Right lobe of liver (tissue), 4 donors: ENCODE measurements around the gene PIK3C2A.

Experiments used
- CTCF ChIP-seq, 4 donors: fragments of 200-600 bp in 3 of 4; fragments of 450-650 bp in 1 of 4; IDR thresholded peaks; one replicate each; pipeline versions ENCODE4 v1.5.1 to v1.8.0; 2016 to 2022; ENCODE audit warnings: antibody characterized with exemption in 4 of 4, mild to moderate bottlenecking in 2 of 4
- POLR2A ChIP-seq: fragments of 450-650 bp; IDR thresholded peaks from one replicate; pipeline ENCODE4 v1.6.1; 2017; ENCODE audit warnings: antibody characterized with exemption, mild to moderate bottlenecking
- donor health status: DM: no; HTN: no; CAD: no.
- donor health status: DM: no; HTN: no; CAD: no.
- donor health status: DM: no; HTN: yes; CAD: no.

- TF ChIP-seq POLR2A (no peak), CTCF (IDR thresholded peaks at IDR 0.05) (no peak)
Measured at GRCh38 chr11:17161515-17161914, 46.3 kb downstream of the PIK3C2A start.
